H1 (cell line): ENCODE data around the gene PNPLA1. TPM values are rescaled to one million over a fixed set of nuclear protein-coding genes. Genes with fewer than 3 reads are reported as not detected.
A peak's percentile ranks its signal among the peaks of the same experiment; 100 is the strongest.

Experiments
- CTCF ChIA-PET: fragments of 300-600 bp; sonication (Branson Sonifier 250); formaldehyde crosslinking; loops from one replicate; lab custom pipeline; 2021; ENCODE audit not compliant: partially characterized antibody; lab: Charles Lee
- POLR2A ChIA-PET: fragments of 300-600 bp; sonication (Branson Sonifier 250); formaldehyde crosslinking; loops from one replicate; lab custom pipeline; 2021; ENCODE audit warnings: inconsistent platforms; ENCODE audit not compliant: partially characterized antibody; lab: Charles Lee
- DNase-seq, 2 experiments: peaks; one replicate each; pipeline versions ENCODE4 v3.0.0 to v3.0.0-alpha.2; 2010 to 2022; ENCODE audit warnings: low spot score in 2 of 2, low read depth in 1 of 2, mixed read lengths in 1 of 2
- FAIRE-seq: peaks from 2 replicates; lab custom pipeline; 2011; peaks lifted over from hg19 to GRCh38; lab: Jason Lieb, UNC
- H2AFZ ChIP-seq: 2 replicates; pipeline ENCODE4 v1.8.1; 2012; ENCODE audit warnings: low read length, inconsistent platforms
- H2AK5ac ChIP-seq: 2 replicates; pipeline ENCODE4 v1.6.1; 2013; ENCODE audit warnings: low read depth, low read length
- H2BK120ac ChIP-seq: replicated peaks from 2 replicates; pipeline ENCODE3; 2013; ENCODE audit warnings: low read depth, low read length, inconsistent platforms
- H2BK12ac ChIP-seq: 2 replicates; pipeline ENCODE4 v1.6.1; 2013; ENCODE audit warnings: low read depth, low read length
- H2BK15ac ChIP-seq: 2 replicates; pipeline ENCODE4 v1.6.1; 2013; ENCODE audit warnings: low read length
- H2BK20ac ChIP-seq: 2 replicates; pipeline ENCODE4 v1.6.1; 2013; ENCODE audit warnings: low read length
- H2BK5ac ChIP-seq: 2 replicates; pipeline ENCODE4 v1.6.1; 2013; ENCODE audit warnings: low read depth, low read length
- H3K14ac ChIP-seq: 2 replicates; pipeline ENCODE4 v1.6.1; 2013; ENCODE audit warnings: inconsistent platforms; ENCODE audit not compliant: insufficient read length
- H3K18ac ChIP-seq: 2 replicates; pipeline ENCODE4 v1.6.1; 2013; ENCODE audit warnings: low read length; ENCODE audit errors: extremely low read depth
- H3K23ac ChIP-seq: 2 replicates; pipeline ENCODE4 v1.6.1; 2013; ENCODE audit warnings: inconsistent platforms; ENCODE audit not compliant: insufficient read length
- H3K23me2 ChIP-seq: 2 replicates; pipeline ENCODE4 v1.6.1; 2013; ENCODE audit warnings: low read depth, low read length
- H3K27ac ChIP-seq: 2 replicates; pipeline ENCODE4 v1.6.1; 2011; ENCODE audit warnings: low read depth, low read length, inconsistent platforms
- H3K27me3 ChIP-seq, 4 experiments: replicated peaks in 1 of 4; 1 replicate in 1 of 4; 2 replicates in 3 of 4; pipeline versions ENCODE4 v1.6.1 to v1.8.1; 2011 to 2013; ENCODE audit warnings: low read length in 3 of 4, mild to moderate bottlenecking in 3 of 4, inconsistent platforms in 2 of 4, mixed read lengths in 2 of 4, moderate library complexity in 1 of 4; ENCODE audit not compliant: control insufficient read depth in 3 of 4, insufficient read depth in 3 of 4; ENCODE audit errors: extremely low read depth in 1 of 4
- H3K36me3 ChIP-seq, 4 experiments: 2 replicates each; pipeline versions ENCODE4 v1.6.1 to v1.8.1; 2011 to 2013; ENCODE audit warnings: mild to moderate bottlenecking in 4 of 4, low read length in 3 of 4, moderate library complexity in 2 of 4, control low read depth in 1 of 4, inconsistent platforms in 1 of 4; ENCODE audit not compliant: insufficient read depth in 4 of 4, control insufficient read depth in 2 of 4
- H3K4ac ChIP-seq: replicated peaks from 2 replicates; pipeline ENCODE3; 2013; ENCODE audit warnings: low read length, low read depth, mixed read lengths, inconsistent platforms; ENCODE audit not compliant: insufficient read length
- H3K4me1 ChIP-seq, 4 experiments: replicated peaks in 1 of 4; 1 replicate in 1 of 4; 2 replicates in 3 of 4; pipeline versions ENCODE4 v1.6.1 to v1.8.1; 2011 to 2013; ENCODE audit warnings: low read length in 3 of 4, inconsistent platforms in 2 of 4, mixed read lengths in 1 of 4; ENCODE audit not compliant: insufficient read depth in 4 of 4, control insufficient read depth in 3 of 4
- H3K4me2 ChIP-seq, 2 experiments: 2 replicates each; pipeline versions ENCODE4 v1.6.1 to v1.8.1; 2011 to 2013; ENCODE audit warnings: low read depth in 2 of 2, low read length in 2 of 2, control low read depth in 1 of 2, inconsistent platforms in 1 of 2, mild to moderate bottlenecking in 1 of 2; ENCODE audit not compliant: insufficient read depth in 1 of 2
- H3K4me3 ChIP-seq, 4 experiments: fragments of 200-600, 300-600 bp in 1 of 4; sonication (generic), shearing (Covaris generic), sonication (Bioruptor Twin) in 1 of 4; 2 replicates each; pipeline versions ENCODE4 v1.5.1 to v1.8.1; 2011 to 2016; ENCODE audit warnings: low read length in 4 of 4, low read depth in 3 of 4, control low read depth in 2 of 4, inconsistent platforms in 2 of 4, mild to moderate bottlenecking in 2 of 4, mixed read lengths in 1 of 4, moderate library complexity in 1 of 4; ENCODE audit not compliant: insufficient read depth in 2 of 4; ENCODE audit errors: extremely low read depth in 1 of 4
- H3K56ac ChIP-seq: replicated peaks from 2 replicates; pipeline ENCODE3; 2013; ENCODE audit warnings: low read depth, mild to moderate bottlenecking, mixed read lengths, low read length, inconsistent platforms; ENCODE audit not compliant: insufficient read length
- H3K79me1 ChIP-seq: 2 replicates; pipeline ENCODE4 v1.6.1; 2013; ENCODE audit warnings: low read depth, low read length, control low read depth
- H3K79me2 ChIP-seq, 2 experiments: 2 replicates each; pipeline versions ENCODE4 v1.6.1 to v1.8.1; 2012 to 2013; ENCODE audit warnings: low read length in 2 of 2, mild to moderate bottlenecking in 2 of 2, inconsistent platforms in 1 of 2; ENCODE audit not compliant: insufficient read depth in 2 of 2, control insufficient read depth in 1 of 2
- H3K9ac ChIP-seq, 4 experiments: replicated peaks in 1 of 4; 1 replicate in 1 of 4; 2 replicates in 3 of 4; pipeline versions ENCODE4 v1.6.1 to v1.8.1; 2011 to 2013; ENCODE audit warnings: low read depth in 3 of 4, low read length in 3 of 4, control low read depth in 2 of 4, mild to moderate bottlenecking in 2 of 4, moderate library complexity in 2 of 4, inconsistent platforms in 1 of 4; ENCODE audit errors: extremely low read depth in 1 of 4
- H3K9me3 ChIP-seq, 2 experiments: 2 replicates each; pipeline versions ENCODE4 v1.6.1 to v1.8.1; 2012 to 2013; ENCODE audit warnings: mild to moderate bottlenecking in 2 of 2, moderate library complexity in 2 of 2, control low read depth in 1 of 2, inconsistent platforms in 1 of 2, low read depth in 1 of 2, low read length in 1 of 2, mixed read lengths in 1 of 2; ENCODE audit not compliant: insufficient read depth in 2 of 2
- H4K20me1 ChIP-seq, 2 experiments: replicated peaks in 1 of 2; 2 replicates each; pipeline versions ENCODE3 to v1.8.1; 2011 to 2013; ENCODE audit warnings: inconsistent platforms in 2 of 2, low read length in 2 of 2, mild to moderate bottlenecking in 1 of 2; ENCODE audit not compliant: insufficient read depth in 2 of 2, control insufficient read depth in 1 of 2
- H4K5ac ChIP-seq: 2 replicates; pipeline ENCODE4 v1.6.1; 2013; ENCODE audit warnings: low read length, low read depth, mixed read lengths, inconsistent platforms; ENCODE audit not compliant: insufficient read length
- H4K8ac ChIP-seq: 2 replicates; pipeline ENCODE4 v1.8.0; 2013; ENCODE audit warnings: mild to moderate bottlenecking, moderate library complexity, low read length, inconsistent platforms; ENCODE audit not compliant: insufficient read depth; ENCODE audit errors: extremely low read depth
- H4K91ac ChIP-seq: replicated peaks from 2 replicates; pipeline ENCODE3; 2013; ENCODE audit warnings: low read length, mixed read lengths, inconsistent platforms; ENCODE audit not compliant: insufficient read length
- CBX5 ChIP-seq: fragments of 300-800, 300-1000 bp; sonication (generic); IDR thresholded peaks from 2 replicates; pipeline ENCODE4 v1.7.1; 2016; ENCODE audit warnings: antibody characterized with exemption, low read length, low read depth
- CHD2 ChIP-seq: IDR thresholded peaks from 2 replicates; pipeline ENCODE4 v1.6.1; 2012; ENCODE audit warnings: low read length, improper control_type of control experiment
- CREB1 ChIP-seq: IDR thresholded peaks from 2 replicates; pipeline ENCODE4 v1.6.1; 2012; ENCODE audit warnings: inconsistent platforms
- GTF2F1 ChIP-seq: IDR thresholded peaks from 2 replicates; pipeline ENCODE4 v1.6.1; 2012; ENCODE audit warnings: low read depth, low read length, improper control_type of control experiment, borderline replicate concordance
- SAP30 ChIP-seq: fragments of 300-600 bp; sonication (generic); IDR thresholded peaks from 2 replicates; pipeline ENCODE4 v1.7.1; 2012; ENCODE audit warnings: low read length, moderate library complexity, mild to moderate bottlenecking, inconsistent platforms; ENCODE audit not compliant: insufficient read depth, insufficient replicate concordance
- SIN3A ChIP-seq, 2 experiments: IDR thresholded peaks in 1 of 2; conservative IDR thresholded peaks in 1 of 2; 2 replicates each; pipeline ENCODE4 v1.6.1; 2011 to 2012; ENCODE audit warnings: low read length in 2 of 2, improper control_type of control experiment in 1 of 2, low read depth in 1 of 2, mild to moderate bottlenecking in 1 of 2
- TAF1 ChIP-seq: IDR thresholded peaks from 2 replicates; pipeline ENCODE4 v1.6.1; 2011; ENCODE audit warnings: mild to moderate bottlenecking, low read depth, low read length
- TCF12 ChIP-seq: IDR thresholded peaks from 2 replicates; pipeline ENCODE4 v1.6.1; 2011; ENCODE audit warnings: low read depth, mild to moderate bottlenecking, low read length
- ZNF274 ChIP-seq: IDR thresholded peaks from 2 replicates; pipeline ENCODE4 v1.7.0; 2012; ENCODE audit warnings: low read length, borderline replicate concordance; ENCODE audit errors: extremely low read depth
- WGBS, 2 experiments: shearing (Covaris generic) in 1 of 2; methylation state at CpG; one replicate each; pipeline versions ENCODE4 v1.1.6 to v1.1.7; 2013 to 2015; ENCODE audit warnings: low lambda C conversion rate in 2 of 2, mixed read lengths in 2 of 2, inconsistent platforms in 1 of 2, low coverage in 1 of 2, missing lambda C conversion rate in 1 of 2; ENCODE audit not compliant: insufficient replicate concordance in 2 of 2, insufficient coverage in 1 of 2, insufficient read length in 1 of 2; ENCODE audit errors: extremely low coverage in 1 of 2, missing lambda C conversion rate in 1 of 2; 5-methylcytosine and 5-hydroxymethylcytosine counted together
- polyA plus RNA-seq, 7 experiments: library from polyadenylated mRNA; depleted of rRNA in 3 of 7; stranded (reverse) in 5 of 7; unstranded in 2 of 7; fragments of >200 nt in 5 of 7; fragments of 200-250 nt in 2 of 7; gene quantifications; 1 replicate in 5 of 7; 2 replicates in 1 of 7; 4 replicates in 1 of 7; pipeline versions ENCODE4 v1.2.1 to v1.2.3, GENCODE V29; 2011 to 2013; ENCODE audit warnings: missing spikeins in 2 of 7, mixed read lengths in 2 of 7
- total RNA-seq: library from RNA; stranded (reverse); fragmentation: NEBNext Ultra II Directional; extraction: Animal tissue kit (Norgen Biotek cat#: 25700); gene quantifications from 2 replicates; pipeline ENCODE4 v1.2.1, GENCODE V29; 2021
- TF ChIP-seq, protein P1 (sequence below): IDR thresholded peaks from 2 replicates; pipeline ENCODE4 v1.6.1; 2012; ENCODE audit warnings: low read length, inconsistent platforms

Gene PNPLA1
- total and polyA plus RNA-seq, 2 of the 8 experiments (the other 6 are each of a cell fraction or from before 2014, with no cell fraction given) = not detected

DNA sequence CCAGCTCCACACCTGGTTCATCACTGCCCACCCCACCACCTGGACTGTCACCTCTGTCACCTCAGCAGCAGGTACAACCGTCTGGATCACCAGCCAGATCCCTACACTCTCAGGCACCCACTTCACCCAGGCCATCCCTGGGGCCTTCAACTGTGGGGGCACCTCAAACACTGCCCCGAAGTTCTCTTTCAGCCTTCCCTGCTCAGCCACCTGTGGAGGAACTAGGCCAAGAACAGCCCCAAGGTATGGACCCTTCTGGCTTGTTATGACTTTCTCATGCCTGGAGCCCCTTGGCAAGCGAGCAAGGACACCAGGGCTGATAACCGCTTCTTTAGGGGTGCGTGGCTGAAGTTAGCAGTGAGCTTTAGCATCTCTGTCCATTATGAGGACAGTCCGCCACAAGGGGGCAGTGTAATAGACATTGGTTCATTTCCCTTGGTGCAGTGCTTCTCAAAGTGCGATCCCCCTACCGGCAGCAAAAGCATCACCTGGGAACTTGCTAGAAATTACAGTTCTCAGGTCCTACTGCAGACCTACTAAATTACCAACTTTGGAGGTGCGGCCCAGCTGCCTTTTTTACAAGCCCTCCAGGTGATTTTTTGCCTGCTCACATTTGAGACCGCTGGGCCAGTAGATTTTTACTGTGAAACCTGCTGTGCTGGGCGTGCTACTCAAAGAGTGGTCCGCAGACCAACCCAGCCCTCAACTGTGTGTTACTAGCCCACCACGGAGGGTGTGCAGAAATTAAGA lies 32.5 kb downstream of the PNPLA1 start:
- Histone ChIP-seq H4K8ac (peak overlapping the region; percentile 48; the same call in 1 of the 2 replicates), H2BK120ac (no peak overlapping the region), H3K27me3 (no peaks in the 10 kb centered on the region), H2AFZ (no peak overlapping the region), H3K4me2 (no peak overlapping the region), H2AK5ac (no peak overlapping the region), H3K23ac (no peak overlapping the region), H3K23me2 (no peaks in the 10 kb centered on the region), H3K4me1 (peaks cover 0 to 5% (median 1%) of the 10 kb centered on the region in 4 experiments; a peak in 3 of 7 replicates), H4K20me1 (no peaks in the 10 kb centered on the region), H3K79me2 (no peaks in the 10 kb centered on the region), H3K18ac (no peak overlapping the region), H3K27ac (no peak overlapping the region), H4K5ac (no peak overlapping the region), H3K56ac (no peak overlapping the region), H2BK15ac (peak overlapping the region; percentile 95), H3K9me3 (no peaks in the 10 kb centered on the region), H4K91ac (no peak overlapping the region), H3K4ac (no peak overlapping the region), H2BK5ac (0 out of 2 replicates have a peak overlapping the region, but pooled peaks have one; percentile 3), H2BK12ac (no peak overlapping the region; the same call in 1 of the 2 replicates), H3K14ac (no peak overlapping the region), H3K4me3 (no peak overlapping the region), H2BK20ac (no peak overlapping the region), H3K36me3 (no peaks in the 10 kb centered on the region), H3K79me1 (no peaks in the 10 kb centered on the region), H3K9ac (no peak overlapping the region)
- whole genome bisulfite sequencing, 2 experiments = 44% methylated on average over 13 of the region's 13 CpGs; no CpG with 5 or more reads in 1 of the 2 experiments
- DNase-seq = peak; percentile 79 to 97
- ChIA-PET POLR2A (interaction anchor here (0.8 kb wide), 1 partner anchor 19 kb away, joined by 3 read pairs; no protein-coding TSS in a partner anchor), CTCF (interaction anchor here (0.6 to 10.9 kb wide), 40 partner anchors 9 to 675 kb away, joined by 3 to 137 read pairs (median 4); partner anchors contain the start of gene SRPK1)
- FAIRE-seq = peak; percentile 83
- TF ChIP-seq CREB1 (no peak), SAP30 (no peak), TCF12 (0 out of 2 replicates have a peak, but pooled peaks have one; percentile 34), ZNF274 (no peak), GTF2F1 (peak; percentile 39; the same call in 1 of the 2 replicates), CBX5 (no peak), SIN3A (conservative IDR thresholded peaks at IDR 0.05 in 1 of 2, IDR thresholded peaks at IDR 0.05 in 1 of 2; ENCODE audit: low read depth in 1 of 2, low read length in 2 of 2) (no peak), CHD2 (0 out of 2 replicates have a peak, but pooled peaks have one; percentile 8), TAF1 (no peak)
- TF ChIP-seq, protein P1, sequence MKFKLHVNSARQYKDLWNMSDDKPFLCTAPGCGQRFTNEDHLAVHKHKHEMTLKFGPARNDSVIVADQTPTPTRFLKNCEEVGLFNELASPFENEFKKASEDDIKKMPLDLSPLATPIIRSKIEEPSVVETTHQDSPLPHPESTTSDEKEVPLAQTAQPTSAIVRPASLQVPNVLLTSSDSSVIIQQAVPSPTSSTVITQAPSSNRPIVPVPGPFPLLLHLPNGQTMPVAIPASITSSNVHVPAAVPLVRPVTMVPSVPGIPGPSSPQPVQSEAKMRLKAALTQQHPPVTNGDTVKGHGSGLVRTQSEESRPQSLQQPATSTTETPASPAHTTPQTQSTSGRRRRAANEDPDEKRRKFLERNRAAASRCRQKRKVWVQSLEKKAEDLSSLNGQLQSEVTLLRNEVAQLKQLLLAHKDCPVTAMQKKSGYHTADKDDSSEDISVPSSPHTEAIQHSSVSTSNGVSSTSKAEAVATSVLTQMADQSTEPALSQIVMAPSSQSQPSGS = no peak
